ENCODE data around the gene SHISAL1.

- no peak for TF ChIP-seq CTCF (IDR thresholded peaks at IDR 0.05)
- no peak for TF ChIP-seq POLR2A (IDR thresholded peaks at IDR 0.05; ENCODE audit: low read depth)
- TF ChIP-seq POLR2AphosphoS5 (IDR thresholded peaks at IDR 0.05) = no peak
- TF ChIP-seq EP300 (IDR thresholded peaks at IDR 0.05) = no peak
These were observed 63.8 kb downstream of the SHISAL1 start for GRCh38 chr22:44248926-44249325.
